ENCODE results near the gene PDLIM7.

PDLIM7 gene

DNA sequence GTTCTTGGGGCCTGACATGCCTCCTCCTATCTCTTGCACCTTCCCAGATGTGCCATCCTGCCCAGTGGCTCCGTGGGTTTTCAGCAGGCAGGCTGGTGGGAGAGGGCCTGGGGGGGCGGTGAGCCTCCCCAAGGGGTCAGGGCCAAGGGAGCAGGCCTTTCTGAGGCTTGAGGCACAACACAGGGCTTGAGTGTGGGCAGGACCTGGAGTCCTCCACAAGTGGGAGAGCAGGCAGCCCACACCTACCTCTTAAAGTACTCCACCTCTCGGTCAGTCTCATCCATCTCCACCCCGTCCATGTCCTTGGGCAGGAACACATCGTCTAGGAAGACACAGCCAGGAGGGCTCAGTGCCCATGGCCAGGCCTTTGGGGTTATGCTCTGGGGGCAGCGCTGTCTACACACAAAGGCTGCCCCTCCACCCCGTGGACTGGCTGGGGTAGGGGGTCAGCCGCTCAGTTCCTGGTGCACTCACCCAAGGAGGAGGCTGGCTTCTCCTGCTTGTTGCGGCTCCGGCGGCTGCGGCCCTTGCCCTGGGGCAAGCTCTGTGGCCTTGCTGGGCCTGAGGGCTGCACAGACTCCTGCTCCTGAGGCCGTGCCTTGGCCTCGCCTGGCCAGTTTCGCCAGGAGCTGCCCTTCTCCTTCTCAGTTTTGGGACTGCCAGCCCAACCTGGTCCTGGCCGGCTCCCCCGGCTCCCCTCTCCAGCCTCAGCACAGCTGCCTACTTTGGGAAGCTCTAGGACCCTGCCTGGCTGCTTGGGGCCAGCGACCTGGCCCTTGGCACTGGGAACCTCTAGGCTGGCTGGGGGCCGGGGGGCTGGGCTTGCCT is 26.5 kb upstream of the PDLIM7 start:
- no peak for DNase-seq

DNA sequence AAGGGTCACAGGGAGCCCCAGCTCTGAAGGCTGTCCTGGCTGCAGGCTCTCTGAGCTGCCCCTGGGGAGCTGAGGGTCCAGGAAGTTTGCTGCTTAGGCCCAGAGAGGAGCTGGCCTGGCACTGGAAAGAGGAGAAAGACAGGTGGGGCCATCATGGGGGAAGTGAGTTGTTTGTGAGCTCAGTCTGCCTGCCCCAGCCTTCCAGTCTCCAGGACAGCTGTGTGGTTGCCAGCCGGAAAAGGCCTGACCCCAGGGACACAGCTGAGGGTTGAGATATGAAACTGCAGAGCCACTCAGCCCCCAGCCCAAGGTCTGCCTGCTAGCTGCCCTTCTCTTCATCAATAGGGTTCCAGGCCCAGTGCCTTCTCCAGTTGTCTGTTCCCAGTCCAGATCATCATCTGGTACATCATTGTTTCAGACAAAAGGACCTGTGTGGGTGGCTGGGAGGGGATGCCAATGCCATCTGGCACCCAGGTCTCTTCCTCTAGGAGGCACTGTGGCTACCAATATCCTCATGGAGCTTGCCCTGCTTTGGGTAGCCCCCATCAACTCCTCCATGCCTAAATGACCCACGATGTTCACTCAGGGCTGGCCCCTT is 23.6 kb upstream of the PDLIM7 start:
- DNase-seq, result no peak

DNA sequence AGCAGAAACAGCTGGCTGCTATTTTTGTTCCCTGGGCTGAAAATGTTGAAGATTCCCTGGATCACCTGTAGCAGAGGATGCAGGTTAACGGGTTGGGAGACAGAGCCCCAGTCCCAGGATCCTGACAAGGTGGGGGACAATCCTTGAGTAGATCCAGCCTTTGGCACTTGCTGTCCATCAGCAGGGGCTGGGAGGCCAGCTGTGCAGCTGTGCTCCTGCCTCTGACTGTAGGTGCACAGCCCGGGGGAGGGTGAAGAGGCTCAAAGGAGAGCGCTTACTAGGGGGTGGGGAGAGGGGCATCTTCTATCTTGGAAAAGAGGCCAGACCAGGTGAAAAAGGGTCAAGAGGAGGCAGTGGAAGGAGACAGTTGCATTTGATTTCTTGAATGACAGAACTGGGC is 22.9 kb upstream of the PDLIM7 start:
- DNase-seq, result no peak

DNA sequence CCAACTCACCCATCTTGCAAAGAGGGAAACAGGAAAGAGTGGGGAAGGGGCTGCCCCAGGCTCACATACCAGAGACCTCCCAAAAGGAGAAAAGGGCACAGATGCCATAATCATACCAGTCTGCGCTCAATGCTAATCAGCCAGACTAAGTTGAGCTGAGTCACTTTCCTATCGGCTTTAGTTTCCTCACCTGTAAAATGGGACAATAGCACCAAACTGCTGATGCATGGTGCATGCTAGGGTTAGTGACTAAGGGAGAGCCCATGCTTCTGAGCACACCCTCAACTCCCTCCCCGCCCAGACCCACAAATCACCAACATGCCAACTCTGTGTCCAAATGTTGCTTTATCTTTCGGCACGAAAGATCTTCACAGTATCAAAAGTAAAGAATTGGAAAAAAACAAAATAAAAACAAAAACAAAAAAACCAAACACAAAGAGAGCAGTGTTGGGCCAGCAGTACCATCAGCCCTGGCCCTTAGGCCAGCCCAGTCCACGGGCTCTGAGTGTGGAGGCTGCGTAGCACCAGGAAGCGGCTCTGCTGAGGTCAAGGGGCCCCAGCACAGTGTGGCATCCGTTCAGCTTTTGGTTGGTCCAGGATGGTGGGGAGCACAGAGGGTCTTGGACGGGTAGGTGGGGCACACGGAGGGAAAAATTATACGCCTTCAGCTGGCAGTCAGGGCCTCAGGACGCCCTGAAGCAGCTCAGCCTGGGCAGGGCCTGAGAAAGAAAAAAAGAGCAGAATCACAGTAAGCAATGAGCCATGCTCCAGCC is 22.2 kb upstream of the PDLIM7 start:
- DNase-seq, result no peak

DNA sequence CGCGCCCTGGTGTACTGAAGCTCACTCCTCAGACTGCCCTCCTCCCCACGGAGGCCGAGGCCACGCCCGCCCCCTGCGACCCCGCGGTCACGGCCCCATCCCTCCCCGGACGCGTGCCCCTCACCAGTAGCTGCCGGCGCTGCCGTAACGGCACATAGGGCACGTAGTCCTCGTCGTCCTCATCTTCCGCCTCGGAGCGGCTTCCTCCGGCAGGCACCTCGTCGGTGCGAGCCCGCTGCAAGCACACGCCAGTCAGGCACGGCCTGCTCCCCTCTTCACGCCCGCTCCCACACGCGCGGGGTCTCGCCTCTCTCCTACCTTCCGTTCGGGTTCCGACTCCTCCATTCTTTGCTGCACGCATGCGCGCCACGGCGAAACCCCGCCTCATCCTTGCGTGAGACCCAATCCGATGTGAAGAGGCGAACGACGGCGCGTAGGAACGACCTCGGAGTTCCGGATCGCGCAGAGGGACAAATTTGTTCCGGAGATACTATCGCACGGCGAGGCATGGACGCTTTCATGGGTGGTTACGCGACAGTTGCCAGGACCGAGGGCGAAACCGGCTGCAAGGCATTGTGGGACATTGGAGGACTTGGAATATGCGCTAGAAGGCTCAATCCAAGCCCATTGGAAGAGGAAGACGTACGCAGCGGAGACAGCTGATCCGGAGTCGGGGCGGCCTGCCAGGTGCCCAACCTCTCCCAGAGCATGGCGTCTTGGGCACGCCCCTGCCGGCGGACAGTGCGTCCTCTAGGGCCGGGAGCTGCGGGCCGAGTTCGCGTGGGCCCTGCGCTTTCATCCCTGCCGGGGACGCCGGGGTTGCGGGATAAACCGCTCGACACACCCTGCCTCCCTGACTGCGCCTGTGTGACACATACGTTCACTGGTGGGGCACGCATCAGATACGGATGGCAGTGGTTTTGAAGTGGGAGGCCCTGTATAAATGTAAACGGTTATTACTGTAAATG is 19.5 kb upstream of the PDLIM7 start, which contains the start of gene DDX41:
DDX41 (minus strand) TSS at position 361 of the 968 bp plus-strand sequence; CDS start at position 345, 16 bp downstream.
- DNase-seq, result peak; percentile 97

DNA sequence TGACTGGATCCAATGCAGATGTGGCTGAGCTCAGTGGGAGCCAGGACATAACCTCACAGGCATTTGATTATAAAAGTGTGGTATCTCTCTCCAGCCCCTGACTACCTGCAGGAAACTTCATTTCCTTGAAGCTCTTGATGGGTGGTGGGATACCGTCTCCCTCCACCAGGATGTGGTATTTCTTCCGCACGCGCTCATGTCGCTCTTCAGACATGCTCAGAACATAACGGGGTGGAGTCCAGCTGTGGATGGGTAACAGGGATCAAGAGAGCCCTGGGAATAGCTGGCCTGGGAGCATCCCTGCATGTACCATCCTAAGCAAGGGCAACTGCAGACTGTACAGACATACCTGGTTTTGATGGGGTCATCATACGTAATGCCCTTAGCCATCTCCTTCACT is 18.2 kb upstream of the PDLIM7 start:
- DNase-seq, result no peak

DNA sequence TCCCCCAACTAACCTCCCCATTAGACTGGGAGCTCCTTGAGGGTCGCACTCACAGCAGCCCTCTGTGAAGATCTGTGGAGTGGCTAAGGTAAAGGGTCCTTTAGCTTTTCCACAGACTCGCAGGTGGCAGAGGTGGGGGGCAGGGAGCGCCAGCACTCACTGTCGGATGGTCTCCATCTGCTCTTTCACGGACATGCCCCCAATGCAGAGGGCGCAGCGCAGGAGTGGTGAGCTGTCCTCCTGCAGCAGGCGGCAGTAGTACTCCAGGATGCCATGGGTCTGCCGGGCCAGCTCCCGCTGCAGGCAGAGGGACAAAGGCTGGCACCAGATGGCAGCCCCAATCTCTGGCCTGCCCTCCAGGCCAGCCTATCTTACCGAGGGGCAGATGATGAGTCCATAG is 17.1 kb upstream of the PDLIM7 start:
- no peak for DNase-seq

DNA sequence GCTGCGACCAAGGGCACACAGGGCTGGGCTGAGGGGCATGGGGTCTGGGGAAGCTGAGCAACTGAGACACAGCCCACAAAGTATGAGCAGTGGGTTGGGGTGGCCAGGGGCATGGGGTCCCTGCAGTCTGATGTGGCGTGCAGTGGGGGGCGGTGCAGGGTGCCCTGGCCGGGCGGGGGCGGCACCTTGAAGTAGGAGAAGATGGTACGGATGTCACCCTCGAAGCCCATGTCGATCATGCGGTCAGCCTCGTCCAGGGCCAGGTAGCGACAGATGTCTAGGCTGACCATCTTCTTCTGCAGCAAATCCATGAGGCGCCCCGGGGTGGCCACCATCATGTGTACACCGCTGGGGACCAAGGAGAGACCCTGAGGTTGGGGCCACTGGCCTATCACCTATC is 16.1 kb upstream of the PDLIM7 start:
- DNase-seq, result no peak

DNA sequence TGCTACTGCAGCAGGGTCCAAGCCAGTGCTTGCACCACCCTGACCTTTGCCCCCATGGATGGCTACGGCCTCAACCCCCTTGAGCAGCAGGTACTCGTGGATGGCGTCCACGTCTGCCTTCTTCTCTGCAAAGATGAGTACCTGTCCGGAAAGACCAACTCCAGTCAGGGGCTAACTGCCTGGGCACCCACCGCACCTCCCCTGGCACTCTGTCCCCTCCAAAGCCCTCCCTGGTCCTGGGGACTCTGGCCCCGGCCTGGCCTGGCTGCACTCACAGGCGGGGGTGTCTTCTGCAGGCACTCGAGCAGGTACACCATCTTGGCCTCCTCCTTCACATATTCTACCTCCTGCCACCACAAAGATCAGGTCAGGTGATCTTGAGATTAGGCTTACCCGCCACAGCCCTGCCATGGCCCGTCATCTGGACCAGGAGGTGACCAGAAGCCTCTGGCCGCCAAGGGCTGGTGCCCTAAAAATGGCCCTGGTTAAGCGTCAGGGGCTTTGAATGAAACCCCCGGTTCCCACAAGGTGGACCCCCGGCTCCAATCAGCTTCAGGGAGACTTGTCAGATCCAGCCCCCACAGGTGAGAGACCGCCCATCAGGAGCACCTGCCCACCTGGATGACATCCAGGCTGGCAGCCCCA is 15.5 kb upstream of the PDLIM7 start:
- DNase-seq, result no peak

DNA sequence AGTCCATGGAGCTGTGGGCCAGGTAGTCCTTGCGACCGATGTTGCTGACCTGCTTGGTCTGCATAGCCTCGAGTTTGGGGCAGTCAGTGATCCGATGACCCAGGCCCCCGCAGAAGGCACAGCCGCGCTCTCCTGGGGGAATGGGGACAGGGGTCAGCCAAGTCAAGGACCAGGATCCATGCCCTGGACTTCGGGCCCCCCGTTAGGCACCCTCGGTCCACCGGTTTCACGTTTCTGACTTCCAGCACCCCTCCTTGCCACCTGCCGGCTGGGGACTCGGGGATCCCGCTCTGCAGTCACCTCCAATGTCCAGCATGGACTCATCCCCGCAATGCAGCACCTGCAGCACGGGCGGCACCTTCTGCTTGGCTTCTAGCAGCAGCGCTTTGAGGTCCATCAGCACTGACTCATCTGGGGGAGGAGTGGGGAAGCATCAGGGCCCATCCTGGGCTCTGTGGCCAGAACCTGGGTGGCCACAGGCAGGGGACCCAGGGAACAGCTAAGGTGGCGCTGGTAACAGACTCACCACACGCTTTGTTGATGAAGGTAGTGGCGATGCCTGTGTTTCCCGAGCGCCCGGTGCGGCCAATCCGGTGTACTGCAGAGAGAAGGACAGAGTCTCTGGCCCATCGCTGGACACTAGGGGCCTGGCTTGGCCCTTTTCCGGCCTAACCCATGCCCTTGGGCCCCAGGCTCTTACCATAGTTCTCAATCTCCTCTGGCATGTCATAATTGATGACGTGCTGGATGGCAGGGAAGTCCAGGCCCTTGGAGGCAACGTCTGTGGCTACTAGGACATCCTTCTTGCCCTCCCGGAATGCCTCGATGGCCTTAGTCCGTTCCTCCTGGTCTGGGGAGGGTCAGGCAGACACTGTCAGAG is 14.6 kb upstream of the PDLIM7 start:
- no peak for DNase-seq

DNA sequence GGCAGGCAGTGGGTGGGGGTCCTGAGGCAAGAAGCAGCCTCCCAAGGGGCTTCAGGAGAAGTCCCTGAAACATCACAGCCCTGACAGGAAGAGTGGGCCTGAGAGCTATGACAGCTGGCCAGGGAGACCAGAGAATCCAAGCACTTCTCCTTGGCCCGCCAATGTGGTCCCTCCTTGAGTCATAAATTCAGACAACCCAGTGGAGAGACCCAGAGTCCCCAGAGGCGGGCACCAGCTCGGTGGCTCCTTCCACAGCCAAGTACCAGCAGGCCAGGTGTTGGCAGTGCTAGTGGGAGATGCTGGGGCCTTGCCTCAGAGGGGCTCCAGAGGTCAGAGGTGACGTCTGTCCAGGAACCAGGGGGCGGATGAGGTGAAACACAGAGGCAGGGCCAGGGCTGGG is 13.8 kb upstream of the PDLIM7 start:
- no peak for DNase-seq

DNA sequence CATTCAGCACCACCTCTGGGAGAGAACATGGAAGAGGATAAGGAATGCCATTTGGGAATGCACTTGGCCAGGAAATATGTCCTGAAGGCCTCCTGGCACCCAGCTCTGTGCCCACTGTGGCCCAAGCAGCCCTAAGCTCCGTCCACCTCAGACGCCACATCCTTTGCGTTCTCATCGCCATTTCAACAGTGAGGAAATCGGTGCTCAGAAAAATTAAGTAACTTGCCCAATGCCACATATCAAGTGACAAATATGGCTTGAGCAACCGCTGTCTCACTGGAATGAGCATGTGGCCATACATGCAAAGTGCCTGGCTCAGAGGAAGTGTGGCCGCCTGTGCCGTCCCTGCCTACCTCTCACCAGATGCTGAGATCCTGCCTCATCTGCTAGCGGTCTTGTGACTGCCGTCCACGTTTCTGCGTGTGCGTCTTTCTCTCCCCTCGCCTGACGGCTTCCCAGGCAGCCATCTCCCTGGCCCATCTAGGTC is 13.2 kb upstream of the PDLIM7 start:
- DNase-seq, result no peak

DNA sequence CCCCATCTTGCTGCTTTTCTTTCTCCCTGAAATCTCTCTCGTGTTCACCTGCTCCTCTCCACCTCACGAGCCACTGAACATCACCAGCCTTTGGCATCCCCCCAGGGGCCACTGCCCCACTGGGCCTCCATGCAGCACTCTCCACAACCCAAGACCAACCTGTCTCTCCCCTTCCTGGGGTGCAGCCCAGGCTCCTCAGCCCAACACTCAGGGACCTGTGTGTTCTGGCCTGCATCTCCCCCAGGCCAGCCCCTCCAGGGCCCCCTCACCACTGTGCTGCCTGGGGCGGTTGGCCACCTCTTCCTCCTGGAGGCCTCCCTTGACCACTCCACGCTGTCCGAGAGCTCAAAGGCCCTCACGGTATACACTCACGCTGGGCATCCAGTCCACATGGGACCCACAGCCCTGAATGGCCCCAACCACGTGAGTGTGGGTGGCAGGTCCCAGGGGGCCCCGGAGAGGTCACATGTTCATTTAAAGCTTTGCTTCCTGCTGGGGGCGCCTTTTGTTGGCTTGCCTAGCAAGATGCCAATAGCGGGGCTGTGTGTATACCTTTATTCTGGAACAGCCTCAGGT is 12.7 kb upstream of the PDLIM7 start:
- no peak for DNase-seq

DNA sequence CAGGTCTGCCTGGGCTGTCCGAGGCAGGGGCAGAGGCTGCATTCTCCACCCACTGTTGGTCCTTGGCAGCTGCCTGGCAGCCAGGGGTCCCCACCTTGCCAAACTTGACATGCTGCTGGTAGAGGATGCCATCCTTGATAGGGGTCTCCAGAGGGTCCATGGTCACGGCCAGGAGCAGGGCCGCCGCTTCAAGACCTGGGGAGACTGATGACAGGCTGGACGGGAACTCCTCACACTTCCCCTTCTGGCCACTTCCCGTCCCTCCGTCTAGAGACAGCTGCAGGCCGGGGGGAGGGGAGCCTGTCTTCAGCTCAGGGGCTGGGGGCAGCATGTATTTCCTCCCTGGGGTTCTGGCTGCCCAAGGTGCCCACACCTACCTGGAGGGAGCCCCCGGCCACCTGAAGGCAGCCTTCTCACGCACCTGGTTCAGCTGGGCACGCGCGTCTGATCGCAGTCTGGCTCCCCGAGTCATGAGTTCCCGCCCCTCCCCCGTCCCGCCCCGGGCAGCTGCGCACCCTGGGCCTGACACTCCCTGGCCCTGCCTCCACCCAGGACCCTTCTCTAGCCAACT is 12.1 kb upstream of the PDLIM7 start, which contains the start of gene DOK3:
DOK3 (minus strand) TSS at position 446 of the 571 bp plus-strand sequence; CDS start at position 160, 286 bp downstream.
- DNase-seq, result no peak

DNA sequence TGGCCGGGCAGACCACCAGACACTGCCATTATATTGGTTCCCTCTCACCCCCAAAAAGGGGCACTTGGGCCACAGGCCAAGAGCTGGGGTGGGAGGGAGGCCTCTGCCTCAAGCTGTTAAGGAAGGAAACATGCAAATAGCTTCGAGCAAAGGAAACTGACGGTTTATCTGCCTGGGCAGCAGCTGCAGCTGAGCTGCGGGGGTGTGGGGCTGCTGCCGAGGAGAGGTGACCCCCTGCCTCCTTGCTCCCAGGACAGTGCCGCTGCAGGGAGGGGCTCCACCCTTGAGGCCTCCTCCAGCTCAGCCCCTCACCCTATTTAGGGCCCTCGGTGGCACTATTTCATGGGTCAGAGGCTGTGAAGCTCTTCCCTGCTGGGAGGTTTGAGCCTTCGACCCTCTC is 11.4 kb upstream of the PDLIM7 start:
- DNase-seq, result no peak

DNA sequence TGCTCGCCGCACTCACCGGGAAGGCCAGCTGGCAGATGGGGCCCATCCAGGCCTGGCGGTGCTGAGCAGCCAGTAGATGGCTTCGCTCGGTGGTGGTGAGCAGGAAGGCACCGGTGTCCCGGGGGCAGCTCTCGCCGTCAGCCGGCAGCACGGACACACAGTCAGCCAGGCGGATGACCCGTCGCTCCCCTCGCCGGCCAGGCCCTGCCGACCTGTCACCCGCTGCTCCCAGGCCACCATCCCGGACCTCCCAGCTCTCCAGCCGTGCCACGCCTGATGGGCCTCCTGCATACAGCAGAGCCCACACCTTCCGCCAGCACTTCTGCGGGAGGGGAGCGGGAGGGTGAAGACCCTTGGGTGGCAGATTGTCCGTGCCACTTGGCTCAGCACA is 10.8 kb upstream of the PDLIM7 start:
- no peak for DNase-seq

DNA sequence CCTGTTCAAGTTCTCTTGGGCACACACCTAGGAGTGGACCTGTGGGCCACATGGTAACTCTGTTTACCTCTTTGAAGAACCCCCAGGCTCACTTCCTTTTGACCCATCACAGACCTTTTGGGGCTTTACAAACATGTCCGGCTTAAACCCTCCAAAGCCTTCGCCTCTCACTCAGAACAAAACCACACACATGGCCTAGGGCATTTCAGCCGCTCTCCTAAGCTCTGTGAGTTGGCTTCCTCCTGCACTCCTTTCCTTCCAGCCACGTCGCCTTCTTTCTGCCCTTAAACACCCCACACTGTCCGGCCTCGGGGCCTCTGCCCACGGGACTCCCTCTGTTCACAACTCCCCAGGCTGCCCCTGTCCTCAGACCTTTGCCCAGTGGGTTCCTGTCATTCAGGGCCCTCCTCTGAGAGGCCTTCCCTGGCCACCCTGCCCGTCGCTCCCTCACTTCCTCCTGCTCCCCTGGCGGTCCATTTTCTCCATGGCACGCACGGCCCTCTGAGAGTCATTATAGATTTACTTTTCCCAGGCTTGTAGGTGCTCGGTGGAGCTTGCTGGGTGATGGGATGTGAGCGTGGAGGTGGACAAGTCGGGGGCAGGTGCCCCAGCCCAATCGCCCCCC is 10.3 kb upstream of the PDLIM7 start:
- no peak for DNase-seq

DNA sequence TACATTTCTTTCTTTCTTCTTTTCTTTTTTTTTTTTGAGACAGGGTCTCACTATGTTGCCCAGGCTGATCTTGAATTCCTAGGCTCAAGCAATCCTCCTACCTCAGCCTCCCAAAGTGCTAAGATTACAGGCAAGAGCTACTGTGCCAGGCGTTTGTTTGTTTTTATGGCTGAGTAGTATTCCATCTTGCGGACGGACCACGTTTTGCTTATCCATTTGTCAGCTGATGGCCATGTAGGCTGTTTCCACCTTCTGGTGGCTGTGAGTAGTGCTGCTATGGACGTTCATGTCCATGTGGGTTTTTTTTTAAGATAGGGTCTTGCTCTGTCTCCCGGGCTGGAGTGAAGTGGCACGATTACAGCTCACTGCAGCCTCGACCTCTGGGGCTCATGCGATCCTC is 9.8 kb upstream of the PDLIM7 start:
- DNase-seq, result no peak

DNA sequence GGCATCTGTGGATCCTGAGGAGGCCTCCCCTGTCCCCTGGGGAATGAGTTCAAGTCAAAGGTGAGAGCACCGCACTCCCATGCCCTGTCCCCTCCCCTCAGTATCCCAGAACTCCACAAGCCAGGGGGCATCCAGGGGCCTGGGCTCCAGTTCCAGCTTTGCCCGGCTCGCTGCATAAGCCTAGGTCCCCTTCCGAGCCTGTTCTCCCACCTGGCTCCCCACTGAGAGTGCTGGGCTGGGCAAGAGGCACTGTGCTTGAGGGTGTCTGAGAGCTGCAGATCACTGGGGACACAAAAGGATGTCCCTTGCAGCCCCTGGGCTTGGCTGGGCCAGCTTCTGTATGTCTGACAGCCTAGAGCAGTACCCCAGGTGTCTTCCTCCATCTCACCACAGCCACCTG is 7.7 kb upstream of the PDLIM7 start:
- DNase-seq, result no peak
